GM23338 (cell line): ENCODE data around the gene MMP13. TPM values are rescaled to one million over a fixed set of nuclear protein-coding genes. Genes with fewer than 3 reads are reported as not detected.

ENCODE experiments used
- ATAC-seq: fragments of 200-7000 bp; cut with Tn5 transposase; 3 replicates; pipeline ENCODE4 v1.9.1; 2020
- DNase-seq: peaks from one replicate; pipeline ENCODE4 v3.0.0-alpha.2; 2015; ENCODE audit warnings: low spot score
- H2AFZ ChIP-seq: fragments of 200-600 bp; sonication (generic); 2 replicates; pipeline ENCODE4 v1.8.0; 2016; ENCODE audit warnings: antibody characterized with exemption, mild to moderate bottlenecking, moderate library complexity
- H3F3A ChIP-seq: fragments of 200-600 bp; sonication (generic); replicated peaks from 2 replicates; pipeline ENCODE4 v1.8.0; 2017; ENCODE audit warnings: antibody characterized with exemption, mixed run types, low read depth
- H3K27ac ChIP-seq: fragments of 200-600 bp; sonication (generic); 2 replicates; pipeline ENCODE4 v1.6.1; 2016; ENCODE audit warnings: low read depth
- H3K27me3 ChIP-seq: fragments of 200-600 bp; sonication (generic); 2 replicates; pipeline ENCODE4 v1.8.0; 2016; ENCODE audit warnings: mild to moderate bottlenecking, mixed run types, moderate library complexity; ENCODE audit not compliant: insufficient read depth
- H3K36me3 ChIP-seq: fragments of 200-600 bp; sonication (generic); 2 replicates; pipeline ENCODE4 v1.8.0; 2016; ENCODE audit warnings: mild to moderate bottlenecking; ENCODE audit not compliant: insufficient read depth
- H3K4me1 ChIP-seq: fragments of 200-600 bp; sonication (generic); 2 replicates; pipeline ENCODE4 v1.8.0; 2016; ENCODE audit warnings: mild to moderate bottlenecking, moderate library complexity; ENCODE audit not compliant: insufficient read depth
- H3K4me2 ChIP-seq: fragments of 200-600 bp; sonication (generic); 2 replicates; pipeline ENCODE4 v1.7.1; 2017; ENCODE audit warnings: mixed run types
- H3K4me3 ChIP-seq: fragments of 200-600 bp; sonication (generic); 2 replicates; pipeline ENCODE4 v1.6.1; 2016; ENCODE audit warnings: mixed run types
- H3K79me2 ChIP-seq: fragments of 200-600 bp; sonication (generic); replicated peaks from 2 replicates; pipeline ENCODE4 v1.8.0; 2017; ENCODE audit warnings: mild to moderate bottlenecking; ENCODE audit not compliant: insufficient read depth
- H3K9me2 ChIP-seq: fragments of 200-600 bp; sonication (generic); 2 replicates; pipeline ENCODE4 v1.8.0; 2017; ENCODE audit not compliant: insufficient read depth
- H4K20me1 ChIP-seq: fragments of 200-600 bp; sonication (generic); replicated peaks from 2 replicates; pipeline ENCODE4 v1.8.0; 2017; ENCODE audit warnings: mild to moderate bottlenecking; ENCODE audit not compliant: insufficient read depth
- H3K27ac Mint-ChIP-seq: 2 replicates; pipeline ENCODE4 v1.8.0; 2020; ENCODE audit warnings: inconsistent platforms, mild to moderate bottlenecking, moderate library complexity, mixed read lengths
- H3K27me3 Mint-ChIP-seq: 3 replicates; pipeline ENCODE4 v1.8.0; 2022; ENCODE audit warnings: low read depth, mild to moderate bottlenecking, moderate library complexity, mixed read lengths, inconsistent platforms; ENCODE audit not compliant: insufficient read depth, poor library complexity
- H3K36me3 Mint-ChIP-seq: 3 replicates; pipeline ENCODE4 v1.8.0; 2021; ENCODE audit warnings: low read depth, mild to moderate bottlenecking, inconsistent platforms, moderate library complexity, mixed read lengths
- H3K4me1 Mint-ChIP-seq: 3 replicates; pipeline ENCODE4 v1.8.0; 2020; ENCODE audit warnings: mild to moderate bottlenecking, inconsistent platforms, mixed read lengths
- H3K4me3 Mint-ChIP-seq: 3 replicates; pipeline ENCODE4 v1.8.0; 2021; ENCODE audit warnings: moderate library complexity, mild to moderate bottlenecking, inconsistent platforms, mixed read lengths
- H3K9me3 Mint-ChIP-seq: 3 replicates; pipeline ENCODE4 v1.8.0; 2020; ENCODE audit warnings: moderate library complexity, mild to moderate bottlenecking, inconsistent platforms, mixed read lengths
- CREB1 ChIP-seq: fragments of 250-450 bp; sonication (Bioruptor Pico); IDR thresholded peaks from 2 replicates; pipeline ENCODE4 v1.5.0; 2020; ENCODE audit warnings: low read depth, mild to moderate bottlenecking, moderate library complexity
- EZH2 ChIP-seq: fragments of 200-600 bp; sonication (generic); IDR thresholded peaks from one replicate; pipeline ENCODE4 v1.8.0; 2017; ENCODE audit warnings: antibody characterized with exemption, mild to moderate bottlenecking, low read depth; ENCODE audit not compliant: unreplicated experiment
- JUNB ChIP-seq: IDR thresholded peaks from one replicate; pipeline ENCODE4 v1.6.1; 2016; ENCODE audit warnings: antibody characterized with exemption; ENCODE audit not compliant: unreplicated experiment
- STAT1 ChIP-seq: IDR thresholded peaks from one replicate; pipeline ENCODE4 v1.6.1; 2016; ENCODE audit warnings: antibody characterized with exemption; ENCODE audit not compliant: unreplicated experiment
- ZNF462 ChIP-seq: fragments of 250-450 bp; sonication (Bioruptor Pico); IDR thresholded peaks from 2 replicates; pipeline ENCODE4 v1.5.0; 2020; ENCODE audit warnings: mild to moderate bottlenecking, moderate library complexity
- polyA plus RNA-seq: library from polyadenylated mRNA; unstranded; fragments of >200 nt; fragmentation: Nextera tagmentation; extraction: Ambion mirVana; gene quantifications from 2 replicates; pipeline ENCODE4 v1.2.1, GENCODE V29; 2016
- total RNA-seq: library from RNA; depleted of rRNA; stranded (reverse); fragments of >200 nt; shearing (Covaris generic); gene quantifications from 2 replicates; pipeline ENCODE4 v1.2.3, GENCODE V29; 2014
- TF ChIP-seq, protein P1 (sequence below), 2 experiments: fragments of 200-600 bp in 1 of 2; sonication (generic) in 1 of 2; conservative IDR thresholded peaks; 2 replicates each; pipeline versions ENCODE4 v1.5.1 to v1.6.1; 2016 to 2017; ENCODE audit warnings: antibody characterized with exemption in 2 of 2, low read depth in 2 of 2, mild to moderate bottlenecking in 2 of 2, moderate library complexity in 1 of 2

The MMP13 gene
- total and polyA plus RNA-seq, 2 experiments from 2014 or later: not detected

DNA sequence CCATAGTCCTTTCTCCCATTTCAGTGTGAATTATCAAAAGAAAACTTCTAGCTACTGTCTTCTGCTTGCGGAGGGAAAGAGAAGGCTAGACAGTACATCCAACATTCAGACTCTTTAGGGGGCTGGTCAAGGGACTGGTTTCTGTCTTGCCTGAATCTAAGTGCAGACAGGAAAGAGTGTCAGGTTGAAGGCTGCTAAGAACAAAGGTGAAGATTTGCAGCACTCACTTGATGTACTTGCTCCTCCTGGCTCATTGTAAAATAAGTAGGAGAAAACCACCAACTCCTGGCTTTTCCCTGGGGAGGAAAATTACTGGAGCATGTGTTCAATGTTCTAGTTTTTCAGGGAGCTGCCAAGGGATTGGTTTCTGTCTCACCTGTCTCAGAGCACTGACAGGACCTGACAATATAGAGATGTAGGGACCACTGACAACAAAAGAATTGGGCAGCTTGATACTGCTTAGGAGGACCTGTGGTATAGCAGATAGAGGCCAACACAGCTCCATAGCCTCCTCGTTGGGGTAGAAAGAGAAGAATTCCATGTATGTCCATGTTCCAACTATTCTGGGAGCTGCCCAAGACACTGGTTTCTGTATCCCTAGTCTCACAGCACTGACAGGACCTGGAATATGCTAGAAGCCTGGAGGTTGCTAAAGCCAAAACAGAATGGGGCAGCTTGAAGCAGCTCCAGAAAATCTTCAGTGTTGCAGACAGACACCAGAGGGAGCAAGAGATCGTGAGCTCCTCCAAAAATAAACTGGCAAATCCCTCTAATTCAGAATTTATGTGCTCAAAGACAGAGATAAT is 41.1 kb downstream of the MMP13 start:
- Histone ChIP-seq H2AFZ (no peak overlapping the region), H3K27me3 (no peaks in the 10 kb centered on the region), H3K4me2 (no peak overlapping the region), H3K9me2 (no peaks in the 10 kb centered on the region), H3F3A (no peaks in the 10 kb centered on the region), H3K79me2 (no peaks in the 10 kb centered on the region), H3K4me1 (peaks cover 10% of the 10 kb centered on the region), H3K4me3 (no peak overlapping the region), H3K36me3 (no peaks in the 10 kb centered on the region), H3K27ac (no peak overlapping the region), H4K20me1 (no peaks in the 10 kb centered on the region)
- H3K9me3 Mint-ChIP-seq: peaks cover 2% of the 10 kb centered on the region
- peak; percentile 93 for ATAC-seq
- H3K27ac Mint-ChIP-seq: no peak overlapping the region
- peaks cover 11% of the 10 kb centered on the region for H3K4me1 Mint-ChIP-seq
- H3K36me3 Mint-ChIP-seq: peaks cover 2% of the 10 kb centered on the region
- DNase-seq: peak; percentile 81
- peaks cover 3% of the 10 kb centered on the region for H3K27me3 Mint-ChIP-seq
- TF ChIP-seq, protein P1, sequence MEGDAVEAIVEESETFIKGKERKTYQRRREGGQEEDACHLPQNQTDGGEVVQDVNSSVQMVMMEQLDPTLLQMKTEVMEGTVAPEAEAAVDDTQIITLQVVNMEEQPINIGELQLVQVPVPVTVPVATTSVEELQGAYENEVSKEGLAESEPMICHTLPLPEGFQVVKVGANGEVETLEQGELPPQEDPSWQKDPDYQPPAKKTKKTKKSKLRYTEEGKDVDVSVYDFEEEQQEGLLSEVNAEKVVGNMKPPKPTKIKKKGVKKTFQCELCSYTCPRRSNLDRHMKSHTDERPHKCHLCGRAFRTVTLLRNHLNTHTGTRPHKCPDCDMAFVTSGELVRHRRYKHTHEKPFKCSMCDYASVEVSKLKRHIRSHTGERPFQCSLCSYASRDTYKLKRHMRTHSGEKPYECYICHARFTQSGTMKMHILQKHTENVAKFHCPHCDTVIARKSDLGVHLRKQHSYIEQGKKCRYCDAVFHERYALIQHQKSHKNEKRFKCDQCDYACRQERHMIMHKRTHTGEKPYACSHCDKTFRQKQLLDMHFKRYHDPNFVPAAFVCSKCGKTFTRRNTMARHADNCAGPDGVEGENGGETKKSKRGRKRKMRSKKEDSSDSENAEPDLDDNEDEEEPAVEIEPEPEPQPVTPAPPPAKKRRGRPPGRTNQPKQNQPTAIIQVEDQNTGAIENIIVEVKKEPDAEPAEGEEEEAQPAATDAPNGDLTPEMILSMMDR (conservative IDR thresholded peaks at IDR 0.05; ENCODE audit: low read depth in 2 of 2): peak; percentile 72 to 75
- no peak for TF ChIP-seq CREB1 (CRISPR knock-in tag)
- H3K4me3 Mint-ChIP-seq: no peak overlapping the region

- peaks cover 10% of the 10 kb centered on the region for H3K4me1 ChIP-seq
- no peaks in the 10 kb centered on the region for H3F3A ChIP-seq
- H3K4me2 ChIP-seq: no peak overlapping the region
- H3K27ac Mint-ChIP-seq: no peak overlapping the region
- H3K36me3 Mint-ChIP-seq: peaks cover 16% of the 10 kb centered on the region
- H3K9me2 ChIP-seq: no peaks in the 10 kb centered on the region
- H3K79me2 ChIP-seq: no peaks in the 10 kb centered on the region
- H3K27me3 Mint-ChIP-seq: peaks cover 9% of the 10 kb centered on the region
- DNase-seq: no peak
- no peaks in the 10 kb centered on the region for H4K20me1 ChIP-seq
- peaks cover 11% of the 10 kb centered on the region for H3K4me1 Mint-ChIP-seq
- no peak overlapping the region for H3K4me3 ChIP-seq
- no peaks in the 10 kb centered on the region for H3K27me3 ChIP-seq
- peaks cover 18% of the 10 kb centered on the region for H3K9me3 Mint-ChIP-seq
- ATAC-seq: no peak
- peak overlapping the region; percentile 56; the same call in 1 of the 2 replicates for H3K27ac ChIP-seq
- H3K4me3 Mint-ChIP-seq: no peak overlapping the region
- H3K36me3 ChIP-seq: no peaks in the 10 kb centered on the region
- no peak overlapping the region for H2AFZ ChIP-seq
- TF ChIP-seq JUNB (no peak), ZNF462 (CRISPR knock-in tag) (no peak), CREB1 (CRISPR knock-in tag) (no peak), STAT1 (no peak), EZH2 (no peak)
- TF ChIP-seq, protein P1 (conservative IDR thresholded peaks at IDR 0.05; ENCODE audit: low read depth in 2 of 2): no peak
These were observed 43.1 kb downstream of the MMP13 start for GRCh38 chr11:102912482-102912830.
